Lower leg skin (tissue), 4 donors: ENCODE measurements around the gene MCM9. TPM values are rescaled to one million over a fixed set of nuclear protein-coding genes. Genes with fewer than 3 reads are reported as not detected.

ENCODE experiments used
- DNase-seq, 2 donors: peaks; one replicate each; pipeline ENCODE4 v3.0.0-alpha.2; 2019; ENCODE audit warnings: low spot score in 2 of 2
- H3K4me3 ChIP-seq: fragments of 200-600 bp; sonication (generic); 2 replicates; pipeline ENCODE4 v1.5.1; 2017; ENCODE audit warnings: mild to moderate bottlenecking, low read depth; ENCODE audit not compliant: poor library complexity, severe bottlenecking
- POLR2A ChIP-seq, 2 donors: fragments of 450-650 bp; IDR thresholded peaks; one replicate each; pipeline ENCODE4 v1.6.1; 2016 to 2017; ENCODE audit warnings: antibody characterized with exemption in 2 of 2, mild to moderate bottlenecking in 1 of 2, moderate library complexity in 1 of 2
- WGBS, 2 donors: methylation state at CpG; one replicate each; pipeline ENCODE4 v1.1.5; 2018; 5-methylcytosine and 5-hydroxymethylcytosine counted together
- intact Hi-C: fragments of 100-400 bp; cut with DNase I; formaldehyde crosslinking; loops from one replicate; pipeline ENCODE4 v1.15.0; 2023; ENCODE audit warnings: low total_unique reads
- total RNA-seq, 4 donors: library from RNA; depleted of rRNA; stranded (reverse); fragments of >200 nt; gene quantifications; one replicate each; pipeline ENCODE4 v1.1.0, GENCODE V29; 2016
- TF ChIP-seq, protein P1 (sequence below), 3 donors: fragments of 450-650 bp; IDR thresholded peaks; one replicate each; pipeline ENCODE4 v1.5.1; 2016; ENCODE audit warnings: antibody characterized with exemption in 3 of 3, mild to moderate bottlenecking in 3 of 3, moderate library complexity in 2 of 3

Gene MCM9
- total RNA-seq, 4 donors from 2014 or later, result 21.3 to 29.6 (median 27.6) TPM

DNA sequence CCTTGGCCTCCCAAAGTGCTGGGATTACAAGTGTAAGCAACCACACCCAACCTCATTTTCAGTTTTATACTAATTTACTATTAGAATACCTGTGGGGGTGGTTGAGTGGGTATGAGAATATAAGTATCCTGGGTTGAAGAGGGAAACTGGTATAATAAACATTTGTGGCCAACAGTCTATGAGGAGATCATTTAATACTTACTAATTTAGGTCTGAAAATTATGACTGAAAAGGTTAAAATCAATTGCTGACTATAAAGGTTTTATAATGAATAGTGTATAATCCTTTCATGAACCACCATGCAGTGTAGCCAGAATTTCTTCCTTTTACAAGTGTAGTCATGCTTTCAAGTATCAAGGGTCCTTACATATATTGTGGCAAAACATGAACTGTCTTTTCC lies 29.9 kb downstream of the MCM9 start:
- TF ChIP-seq, protein P1, sequence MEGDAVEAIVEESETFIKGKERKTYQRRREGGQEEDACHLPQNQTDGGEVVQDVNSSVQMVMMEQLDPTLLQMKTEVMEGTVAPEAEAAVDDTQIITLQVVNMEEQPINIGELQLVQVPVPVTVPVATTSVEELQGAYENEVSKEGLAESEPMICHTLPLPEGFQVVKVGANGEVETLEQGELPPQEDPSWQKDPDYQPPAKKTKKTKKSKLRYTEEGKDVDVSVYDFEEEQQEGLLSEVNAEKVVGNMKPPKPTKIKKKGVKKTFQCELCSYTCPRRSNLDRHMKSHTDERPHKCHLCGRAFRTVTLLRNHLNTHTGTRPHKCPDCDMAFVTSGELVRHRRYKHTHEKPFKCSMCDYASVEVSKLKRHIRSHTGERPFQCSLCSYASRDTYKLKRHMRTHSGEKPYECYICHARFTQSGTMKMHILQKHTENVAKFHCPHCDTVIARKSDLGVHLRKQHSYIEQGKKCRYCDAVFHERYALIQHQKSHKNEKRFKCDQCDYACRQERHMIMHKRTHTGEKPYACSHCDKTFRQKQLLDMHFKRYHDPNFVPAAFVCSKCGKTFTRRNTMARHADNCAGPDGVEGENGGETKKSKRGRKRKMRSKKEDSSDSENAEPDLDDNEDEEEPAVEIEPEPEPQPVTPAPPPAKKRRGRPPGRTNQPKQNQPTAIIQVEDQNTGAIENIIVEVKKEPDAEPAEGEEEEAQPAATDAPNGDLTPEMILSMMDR (IDR thresholded peaks at IDR 0.05), result no peak
- no peak for TF ChIP-seq POLR2A (IDR thresholded peaks at IDR 0.05)

GRCh38 chr6:118903691-118904090 lies 31.3 kb downstream of the MCM9 start:
- TF ChIP-seq, protein P1 (IDR thresholded peaks at IDR 0.05), result no peak
- no peak for TF ChIP-seq POLR2A (IDR thresholded peaks at IDR 0.05)
- DNase-seq, result no peak
- intact Hi-C loops, result no loop called here
- 91 to 97% methylated on average over 6 of the region's 6 CpGs for whole genome bisulfite sequencing, 2 donors
- no peak overlapping the region for H3K4me3 ChIP-seq

More for the DNA sequence above, 29.9 kb downstream of the MCM9 start:
- no peak overlapping the region for H3K4me3 ChIP-seq
- DNase-seq, result no peak
- intact Hi-C loops, result no loop called here

GRCh38 chr6:118903138-118903537 lies 31.8 kb downstream of the MCM9 start:
- DNase-seq, result no peak
- no peak overlapping the region for H3K4me3 ChIP-seq
- intact Hi-C loops, result no loop called here
- 53 to 57% methylated on average over 2 of the region's 2 CpGs for WGBS, 2 donors
- no peak for TF ChIP-seq POLR2A (IDR thresholded peaks at IDR 0.05)
- TF ChIP-seq, protein P1 (IDR thresholded peaks at IDR 0.05), result no peak

DNA sequence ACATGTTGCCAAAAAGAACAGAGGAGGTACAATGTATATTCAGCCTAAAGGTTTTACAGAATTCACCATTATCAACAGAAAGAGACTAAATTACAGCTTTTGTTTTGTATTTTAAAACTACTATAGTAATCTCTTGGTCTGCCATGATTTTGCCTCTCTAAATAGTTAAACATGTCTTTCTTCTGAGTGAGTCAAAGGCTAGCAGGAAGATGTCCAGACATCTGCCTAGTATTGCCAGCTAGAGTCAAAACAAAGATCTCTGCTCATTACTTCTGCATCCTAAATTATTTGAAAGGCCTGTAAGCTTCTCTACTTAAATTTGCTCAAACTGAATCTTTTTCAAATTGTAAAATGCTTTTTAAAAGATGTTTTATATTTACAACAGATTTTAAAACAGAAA lies 32.2 kb downstream of the MCM9 start:
- H3K4me3 ChIP-seq, result no peak overlapping the region
- TF ChIP-seq, protein P1 (IDR thresholded peaks at IDR 0.05), result no peak
- no peak for TF ChIP-seq POLR2A (IDR thresholded peaks at IDR 0.05)
- intact Hi-C loops, result no loop called here
- DNase-seq, result no peak

GRCh38 chr6:118899948-118900347 lies 35.0 kb downstream of the MCM9 start:
- no peak for TF ChIP-seq POLR2A (IDR thresholded peaks at IDR 0.05)
- TF ChIP-seq, protein P1 (IDR thresholded peaks at IDR 0.05), result no peak
- no peak overlapping the region for H3K4me3 ChIP-seq
- intact Hi-C loops, result no loop called here
- 83 to 85% methylated on average over 6 of the region's 6 CpGs for WGBS, 2 donors
- no peak for DNase-seq

DNA sequence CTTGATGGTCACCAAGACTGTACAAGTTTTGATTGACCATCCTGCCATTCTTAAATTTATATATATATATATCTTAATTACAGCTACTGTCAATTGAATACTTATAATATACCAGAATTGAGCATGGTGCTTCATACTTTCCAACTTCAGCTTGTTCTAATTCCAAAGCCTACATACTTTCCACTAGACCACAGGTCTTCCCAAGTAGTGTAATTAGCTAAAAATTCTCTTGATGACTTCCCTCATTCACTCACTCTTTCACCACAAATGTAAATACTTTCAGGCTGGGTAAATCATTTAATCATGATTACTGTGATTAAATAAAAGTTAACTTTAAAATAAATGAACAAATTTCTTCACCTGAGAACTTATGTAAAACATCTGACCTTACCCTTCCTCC lies 37.6 kb downstream of the MCM9 start:
- H3K4me3 ChIP-seq, result no peak overlapping the region
- intact Hi-C loops, result no loop called here
- no peak for DNase-seq
- TF ChIP-seq, protein P1 (IDR thresholded peaks at IDR 0.05), result no peak
- no peak for TF ChIP-seq POLR2A (IDR thresholded peaks at IDR 0.05)
